HG03439 (cell line): ENCODE measurements around the gene PACSIN2.
A peak's percentile ranks its signal among the peaks of the same experiment; 100 is the strongest.
"Not testable (repeated sequence)": the region's sequence is repeated elsewhere in the genome, so short reads cannot be mapped to it uniquely, and the experiment has no call there.

Experiments
- ATAC-seq: cut with Tn5 transposase; IDR thresholded peaks from one replicate; pipeline ENCODE4 v1.9.1; 2021; ENCODE audit warnings: mild to moderate bottlenecking, moderate library complexity; ENCODE audit not compliant: unreplicated experiment

PACSIN2 gene, protein sequence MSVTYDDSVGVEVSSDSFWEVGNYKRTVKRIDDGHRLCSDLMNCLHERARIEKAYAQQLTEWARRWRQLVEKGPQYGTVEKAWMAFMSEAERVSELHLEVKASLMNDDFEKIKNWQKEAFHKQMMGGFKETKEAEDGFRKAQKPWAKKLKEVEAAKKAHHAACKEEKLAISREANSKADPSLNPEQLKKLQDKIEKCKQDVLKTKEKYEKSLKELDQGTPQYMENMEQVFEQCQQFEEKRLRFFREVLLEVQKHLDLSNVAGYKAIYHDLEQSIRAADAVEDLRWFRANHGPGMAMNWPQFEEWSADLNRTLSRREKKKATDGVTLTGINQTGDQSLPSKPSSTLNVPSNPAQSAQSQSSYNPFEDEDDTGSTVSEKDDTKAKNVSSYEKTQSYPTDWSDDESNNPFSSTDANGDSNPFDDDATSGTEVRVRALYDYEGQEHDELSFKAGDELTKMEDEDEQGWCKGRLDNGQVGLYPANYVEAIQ

GRCh38 chr22:43014869-43015676, at the start of gene PACSIN2:
Gene PACSIN2, minus strand, starts transcription at chr22:43015149. Its CDS starts 103,069 bp downstream, at chr22:42912080.
- peak; percentile 90 for ATAC-seq

- no peak for ATAC-seq
Observed at GRCh38 chr22:43060183-43060582, 45.2 kb upstream of the PACSIN2 start.

DNA sequence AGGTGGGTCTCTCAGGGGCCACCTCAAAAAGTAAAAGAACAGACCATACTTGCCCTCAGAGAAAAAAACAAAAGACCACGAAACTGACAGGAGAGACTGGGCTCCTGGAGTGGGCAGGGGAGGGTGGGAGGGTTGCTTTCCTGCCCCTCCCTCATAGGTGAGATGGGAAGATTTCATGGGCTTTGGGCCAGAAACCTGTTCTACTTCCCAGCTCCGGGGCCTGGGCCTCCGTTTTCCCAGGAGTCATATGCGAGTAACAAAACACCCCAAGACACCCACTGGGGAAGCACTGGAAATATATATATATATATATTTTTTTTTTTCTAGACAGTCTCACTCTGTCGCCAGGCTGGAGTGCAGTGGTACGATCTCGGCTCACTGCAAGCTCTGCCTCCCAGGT, 42.7 kb upstream of the PACSIN2 start:
- ATAC-seq = no peak

DNA sequence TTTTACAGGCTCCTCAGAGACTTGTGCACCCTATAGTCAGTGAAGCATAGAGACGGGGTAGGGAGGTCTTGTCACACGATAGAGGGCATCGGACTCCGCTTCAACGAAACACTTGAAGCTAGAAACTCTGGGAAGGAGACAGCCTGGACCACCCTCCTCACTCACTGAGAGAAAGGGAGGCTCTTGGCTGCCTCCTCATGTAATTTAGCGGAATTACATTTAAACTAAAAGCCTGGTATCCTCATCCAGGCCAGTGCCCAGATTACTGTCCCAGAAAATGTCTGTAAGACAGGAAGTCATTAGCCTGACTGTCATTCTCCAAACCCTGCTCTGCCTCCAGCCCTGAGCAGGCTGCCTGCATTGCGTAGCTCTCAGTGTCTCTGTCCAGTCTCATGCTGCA, 38.2 kb upstream of the PACSIN2 start:
- no peak for ATAC-seq

DNA sequence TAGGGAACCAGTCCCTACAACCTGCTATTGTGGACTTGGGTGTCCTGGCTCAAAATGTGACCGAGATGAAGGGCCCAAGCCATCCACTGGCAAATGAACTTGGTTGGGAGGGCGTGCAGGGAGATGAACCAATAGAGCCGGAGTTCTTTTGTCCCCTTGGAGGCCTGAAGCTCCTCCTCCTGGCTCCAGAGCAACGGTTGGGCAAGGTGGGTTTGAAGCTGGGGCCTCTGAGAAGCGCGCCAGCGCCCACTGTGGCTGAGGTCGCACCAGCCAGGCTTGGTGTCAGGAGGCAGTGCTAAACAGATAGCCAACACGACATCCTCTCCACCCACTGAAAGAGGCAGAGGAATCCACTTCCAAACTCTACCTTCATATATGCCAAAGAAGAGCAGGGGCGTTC, 36.0 kb upstream of the PACSIN2 start:
- ATAC-seq = no peak

DNA sequence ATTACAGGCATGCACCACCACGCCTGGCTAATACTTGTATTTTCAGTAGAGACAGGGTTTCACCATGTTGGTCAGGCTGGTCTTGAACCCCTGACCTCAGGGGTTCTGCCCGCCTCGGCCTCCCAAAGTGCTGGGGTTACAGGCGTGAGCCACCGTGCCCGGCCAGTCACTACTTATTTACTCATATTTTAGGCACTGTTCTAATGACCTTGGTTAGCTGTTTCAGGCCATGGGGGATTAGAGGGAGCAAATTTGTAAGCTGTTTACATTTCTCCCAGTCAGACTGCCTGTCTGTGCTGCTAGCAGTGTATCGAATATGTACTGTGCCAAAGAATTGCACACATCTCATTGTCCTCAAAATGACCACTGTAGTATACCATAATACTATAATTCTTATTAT, 32.7 kb upstream of the PACSIN2 start:
- no peak for ATAC-seq

DNA sequence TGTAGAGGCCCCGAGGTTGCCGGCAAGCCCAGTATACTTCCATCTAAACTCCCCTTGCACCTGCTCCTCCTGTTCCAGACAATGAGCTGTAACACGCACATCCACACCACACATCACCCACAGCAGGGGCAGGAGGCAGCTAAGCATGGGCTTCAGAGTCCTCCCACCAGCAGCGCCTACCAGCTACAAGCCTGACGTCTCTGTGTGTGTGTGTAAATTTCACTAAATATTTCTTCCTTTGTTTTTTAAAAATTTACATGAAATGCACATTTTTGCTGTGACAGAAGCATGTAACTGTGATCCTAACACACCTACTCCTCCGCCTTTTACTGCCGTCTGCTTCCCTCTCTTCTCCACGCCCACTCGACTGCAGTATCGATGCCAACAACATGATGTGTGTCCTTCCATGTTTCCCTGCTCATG, 29.4 kb upstream of the PACSIN2 start:
- no peak for ATAC-seq

DNA sequence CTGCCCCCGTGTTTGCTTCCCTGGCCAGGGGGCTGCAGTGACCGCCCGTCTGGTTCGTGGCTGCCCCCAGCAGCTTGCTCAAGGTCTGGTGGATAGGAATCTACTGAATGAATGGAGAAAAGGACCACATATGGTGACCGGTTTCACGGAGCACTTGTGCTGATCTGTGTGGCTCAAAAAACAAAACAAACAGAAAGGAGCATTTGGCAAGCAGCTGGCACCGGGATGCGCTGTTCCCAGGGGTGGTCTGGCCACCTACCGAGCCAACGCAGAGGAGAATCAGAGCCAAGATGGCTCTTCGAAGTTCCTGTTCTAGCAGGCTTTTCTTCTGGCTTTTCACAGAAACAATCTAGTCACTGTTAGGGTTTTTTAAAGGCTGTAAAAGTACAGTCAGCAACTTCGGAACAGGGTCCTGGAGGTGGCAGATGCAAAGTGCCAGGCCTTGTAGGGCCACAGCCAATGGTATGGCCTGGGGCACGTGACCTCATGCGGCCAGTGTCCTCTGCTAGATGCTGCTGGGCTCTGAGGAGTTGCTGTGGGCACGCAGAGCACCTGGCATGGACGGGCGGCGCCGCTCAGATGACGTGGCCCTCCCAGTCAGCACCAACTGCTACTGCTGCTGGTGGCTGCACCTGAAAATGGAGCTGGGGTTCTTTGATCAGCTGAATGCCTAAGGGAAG, 27.3 kb upstream of the PACSIN2 start:
- ATAC-seq = no peak

- ATAC-seq = no peak
Observed at GRCh38 chr22:43039800-43040199, 24.9 kb upstream of the PACSIN2 start.

- no peak for ATAC-seq
Observed at GRCh38 chr22:43038325-43038724, 23.4 kb upstream of the PACSIN2 start.

GRCh38 chr22:43036282-43036829, 21.4 kb upstream of the PACSIN2 start:
- no peak for ATAC-seq

DNA sequence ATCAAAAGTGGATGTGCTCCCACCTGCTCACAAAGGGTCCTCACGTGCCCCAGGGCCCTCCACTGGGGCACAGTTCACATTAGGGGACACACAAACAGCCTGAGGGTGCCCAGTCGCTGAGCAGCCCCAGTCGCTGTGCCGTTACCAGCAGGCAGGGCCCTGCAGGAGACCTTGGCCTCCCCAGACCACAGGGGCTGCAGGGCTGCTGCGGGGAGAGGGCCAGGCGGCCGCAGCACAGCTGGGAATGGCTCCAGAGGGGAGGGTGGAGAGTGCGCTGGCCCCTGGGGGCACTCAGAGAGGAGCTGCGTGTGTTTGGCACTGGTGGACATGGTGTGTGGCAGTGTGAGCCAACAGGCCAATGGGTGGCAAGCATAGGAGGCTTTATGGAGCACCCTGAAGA, 20.3 kb upstream of the PACSIN2 start:
- no peak for ATAC-seq

GRCh38 chr22:43031617-43032016, 16.7 kb upstream of the PACSIN2 start:
- ATAC-seq = no peak

- no peak for ATAC-seq
Observed at GRCh38 chr22:43018615-43019014, 3.7 kb upstream of the PACSIN2 start.

GRCh38 chr22:43017525-43018460, 2.8 kb upstream of the PACSIN2 start:
- ATAC-seq = no peak

DNA sequence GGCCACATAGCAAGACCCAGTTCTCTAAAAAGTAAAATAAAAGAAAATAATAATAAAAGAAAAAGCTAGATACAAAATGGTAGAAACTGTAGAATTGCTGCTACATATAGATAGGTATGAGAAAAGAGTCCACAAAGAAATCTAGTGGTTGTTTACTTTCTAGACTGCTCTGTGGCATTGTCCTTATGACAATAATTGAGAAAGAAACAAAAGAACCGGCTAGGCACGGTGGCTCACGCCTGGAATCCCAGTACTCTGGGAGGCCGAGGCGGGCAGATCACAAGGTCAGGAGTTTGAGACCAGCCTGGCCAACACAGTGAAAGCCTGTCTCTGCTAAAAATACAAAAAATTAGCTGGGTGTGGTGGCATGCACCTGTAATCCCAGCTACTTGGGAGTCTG, 1.2 kb upstream of the PACSIN2 start:
- not testable (repeated sequence) for ATAC-seq

DNA sequence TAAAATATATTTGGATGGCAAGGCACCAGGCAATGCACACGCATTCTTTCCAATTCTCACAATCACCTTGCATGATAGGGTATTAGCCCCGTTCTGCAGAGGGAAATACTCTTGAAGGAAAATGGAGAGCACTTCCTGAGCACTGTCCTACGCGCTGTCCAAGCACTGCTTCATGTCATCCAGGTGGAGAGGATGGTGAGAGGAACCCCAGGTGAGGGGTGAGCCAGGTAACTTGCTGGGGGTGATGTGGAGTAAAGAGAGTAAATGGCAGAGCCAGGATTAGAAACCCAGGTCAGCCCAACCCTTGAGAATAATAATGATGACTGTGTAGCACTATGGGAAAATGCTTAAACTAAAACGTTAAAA, 711 bp upstream of the PACSIN2 start:
- ATAC-seq = no peak

DNA sequence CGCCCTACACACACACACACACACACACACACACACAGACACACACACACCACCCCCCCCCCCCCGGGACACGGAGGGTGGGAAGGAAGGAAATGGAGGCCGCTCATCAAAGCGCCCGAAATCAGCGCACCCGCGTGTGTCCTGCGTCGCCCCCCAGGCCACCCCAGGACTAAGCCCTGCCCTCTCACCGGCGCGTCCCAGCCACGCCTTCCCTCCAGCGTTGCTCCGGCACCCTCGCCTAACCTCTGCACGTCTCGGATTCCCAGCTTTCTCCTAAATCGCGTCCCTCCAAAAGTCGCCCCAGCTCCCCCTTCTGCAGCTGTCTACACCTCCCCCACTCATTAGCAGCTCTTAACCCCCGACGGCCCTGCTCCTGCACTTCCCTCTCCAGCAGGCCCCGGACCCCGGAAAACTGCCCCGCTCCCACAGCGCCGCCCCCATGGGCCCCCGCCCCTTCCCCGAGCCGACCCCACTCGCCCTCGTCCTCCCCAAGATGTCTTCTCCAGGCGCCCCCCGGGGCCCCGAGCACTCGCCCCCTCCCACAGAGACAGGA, 557 bp downstream of the PACSIN2 start:
- no peak for ATAC-seq

DNA sequence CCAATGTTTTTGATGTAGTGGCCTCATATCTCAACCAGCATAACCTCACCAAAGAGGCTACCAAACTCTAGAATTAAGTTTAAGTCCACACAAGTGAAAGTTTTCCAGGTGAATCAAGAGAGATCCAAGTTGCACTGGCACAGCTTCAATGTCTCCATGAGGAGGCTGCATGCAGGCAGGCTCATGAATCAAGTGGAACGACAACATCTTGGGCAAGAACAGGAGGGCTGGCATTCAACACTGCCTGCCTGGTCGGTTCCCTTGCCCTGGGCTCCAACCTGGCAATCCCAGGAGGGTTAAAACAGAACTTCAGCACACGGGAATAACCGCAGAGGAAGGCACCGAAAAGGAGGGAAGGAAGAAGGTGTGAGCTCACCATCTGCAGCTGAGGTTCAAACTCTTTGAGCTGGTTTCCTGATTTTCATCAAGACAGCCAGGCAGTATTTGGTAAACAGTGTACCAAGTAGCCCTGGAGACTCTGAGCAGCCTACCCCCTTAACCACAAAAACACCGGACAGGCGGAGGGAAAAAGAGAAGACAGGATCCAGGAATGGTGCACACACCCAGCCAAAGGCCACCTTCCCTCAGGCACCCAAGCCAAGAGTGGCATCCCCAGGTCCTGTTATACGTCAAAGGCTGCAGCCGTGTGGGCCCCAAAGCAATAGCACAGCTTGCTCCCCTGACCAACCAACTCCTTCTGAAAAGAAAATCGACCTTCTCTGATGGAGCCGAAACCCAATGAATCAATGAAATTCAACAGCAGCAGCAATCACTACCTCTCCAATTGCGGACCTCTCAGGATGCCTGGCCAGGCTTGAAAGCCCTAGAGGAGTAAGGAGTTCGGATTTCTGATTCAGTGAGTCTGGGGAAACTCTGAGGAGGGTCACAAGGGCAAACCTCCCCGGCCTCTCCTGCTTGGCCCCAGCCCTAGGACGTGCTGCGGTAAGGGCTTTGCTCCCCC, 1.3 kb downstream of the PACSIN2 start:
- no peak for ATAC-seq
